HG03159 (cell line): ENCODE data around the gene SEC63.
"Not testable (repeated sequence)": the region's sequence is repeated elsewhere in the genome, so short reads cannot be mapped to it uniquely, and the experiment has no call there.

Experiments
- ATAC-seq: cut with Tn5 transposase; IDR thresholded peaks from one replicate; pipeline ENCODE4 v1.9.1; 2021; ENCODE audit warnings: mild to moderate bottlenecking, moderate library complexity; ENCODE audit not compliant: unreplicated experiment

SEC63 gene

DNA sequence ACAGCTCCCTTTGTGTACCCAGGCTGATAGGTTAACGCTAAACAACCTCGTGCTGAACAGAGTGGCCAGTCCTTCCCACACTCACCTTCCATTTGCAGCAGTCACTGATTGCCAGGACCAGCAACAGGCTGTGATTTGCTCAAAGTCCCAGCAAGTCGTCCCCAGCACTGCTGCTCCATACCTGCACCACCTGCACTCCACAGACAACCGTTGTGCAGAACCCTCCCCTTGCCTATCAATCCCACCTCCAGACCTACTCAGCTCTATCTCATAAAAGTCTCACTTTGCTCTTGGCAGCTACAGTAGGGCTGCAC is 90.7 kb downstream of the SEC63 start:
- no peak for ATAC-seq

DNA sequence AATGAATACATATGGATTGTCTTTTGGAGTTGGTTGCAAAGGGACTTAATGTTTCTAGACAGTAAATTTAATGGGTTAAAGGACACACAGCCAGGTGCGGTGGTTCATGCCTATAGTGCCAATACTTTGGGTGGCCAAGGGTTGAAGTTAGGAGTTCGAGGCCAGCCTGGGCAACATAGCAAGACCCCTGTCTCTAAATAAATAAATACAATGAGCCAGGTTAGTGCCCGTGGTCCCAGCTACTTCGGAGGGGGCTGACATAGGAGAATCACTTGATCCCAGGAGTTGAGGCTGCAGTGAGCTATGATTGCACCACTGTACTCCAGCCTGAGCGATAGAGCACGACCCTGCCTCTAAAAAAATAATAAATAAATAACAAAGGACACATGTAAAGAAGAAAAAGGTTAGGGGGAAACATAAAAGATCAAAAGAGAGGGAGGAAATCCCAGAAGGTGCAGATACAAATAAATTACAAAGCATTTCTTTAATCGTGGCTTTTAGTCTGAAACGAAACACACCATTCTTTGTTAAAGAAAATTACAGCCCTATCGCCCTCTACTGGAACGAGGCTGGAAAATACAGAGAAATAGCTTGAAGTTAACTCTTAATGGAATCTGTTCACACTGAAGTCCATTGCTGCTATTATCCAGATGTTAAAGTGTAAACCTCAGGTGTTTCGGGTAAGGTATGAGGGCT is 91.3 kb downstream of the SEC63 start:
- no peak for ATAC-seq

DNA sequence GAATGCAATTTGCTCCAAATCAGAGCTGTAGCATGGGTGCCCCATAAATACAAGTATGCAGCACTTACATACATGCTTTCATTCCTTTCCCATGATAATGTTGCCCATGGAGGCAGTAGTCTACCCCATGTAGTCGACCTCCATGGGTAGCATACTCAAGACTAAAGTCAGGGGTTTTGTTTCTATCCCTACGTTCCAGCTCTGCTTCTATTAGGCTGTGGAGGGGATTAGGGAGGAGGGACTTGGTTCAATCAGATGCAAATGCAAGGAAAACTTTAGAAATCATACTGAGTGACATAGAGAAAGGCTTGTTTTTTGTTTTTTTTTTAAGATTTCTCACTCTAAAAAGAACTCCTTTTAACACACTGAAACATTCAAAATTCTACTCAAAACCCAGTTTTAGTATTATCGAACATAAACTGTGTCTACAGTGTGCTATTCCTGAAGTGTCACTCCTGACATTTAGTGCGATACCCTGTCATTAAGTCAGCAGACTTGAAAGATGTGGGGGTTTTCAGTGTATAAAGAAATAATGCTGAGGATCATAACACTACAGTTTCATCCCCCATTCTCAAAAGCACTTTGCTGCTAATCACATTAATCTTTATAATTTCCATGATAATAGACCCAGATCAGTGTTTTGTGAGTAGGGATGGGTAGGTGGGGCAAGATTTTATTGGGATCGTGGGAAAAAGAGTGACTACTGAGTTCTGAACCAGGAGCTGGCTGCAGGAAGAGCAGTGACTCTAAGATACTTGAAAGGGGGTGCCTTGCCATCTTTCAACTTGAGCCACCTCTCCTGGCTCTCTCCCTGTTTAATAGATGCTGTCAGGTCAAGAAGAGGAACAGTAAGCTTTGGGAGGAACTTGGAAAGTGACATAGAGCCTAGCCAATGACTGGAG is 93.5 kb downstream of the SEC63 start:
- ATAC-seq: no peak

DNA sequence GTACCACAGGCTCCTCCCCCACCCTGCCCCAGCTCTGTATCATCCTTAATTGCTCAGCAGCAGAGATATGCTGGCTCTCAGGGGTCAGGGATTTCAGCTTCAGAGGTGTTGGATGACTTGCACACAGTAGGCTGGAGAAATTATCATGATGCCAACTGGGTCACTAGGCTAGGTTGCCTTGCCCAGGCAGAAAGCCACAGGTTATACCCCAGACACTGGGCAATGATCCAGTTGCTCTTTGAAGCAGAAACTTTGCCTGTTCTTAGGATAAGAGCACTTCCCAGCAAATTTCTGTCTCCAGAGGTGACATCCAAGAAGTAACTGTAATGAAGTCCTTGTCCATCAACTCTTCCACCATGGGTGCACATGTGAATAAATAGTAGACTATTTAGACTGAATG is 95.6 kb downstream of the SEC63 start:
- ATAC-seq: no peak

DNA sequence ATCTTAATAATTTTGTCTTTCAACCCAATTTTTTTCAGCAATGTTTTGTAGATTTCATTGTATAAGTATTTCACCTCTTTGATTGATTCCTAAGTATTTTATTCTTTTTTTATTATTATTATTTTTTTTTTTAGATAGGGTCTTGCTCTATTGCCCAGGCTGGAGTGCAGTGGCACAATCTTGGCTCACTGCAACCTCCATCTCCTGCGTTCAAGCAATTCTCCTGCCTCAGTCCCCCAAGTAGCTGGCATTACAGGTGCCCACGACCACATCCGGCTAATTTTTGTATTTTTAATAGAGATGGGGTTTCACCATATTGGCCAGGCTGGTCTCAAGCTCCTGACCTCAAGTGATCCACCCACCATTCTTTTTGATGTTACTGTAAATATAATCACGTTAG is 97.0 kb downstream of the SEC63 start:
- not testable (repeated sequence) for ATAC-seq

DNA sequence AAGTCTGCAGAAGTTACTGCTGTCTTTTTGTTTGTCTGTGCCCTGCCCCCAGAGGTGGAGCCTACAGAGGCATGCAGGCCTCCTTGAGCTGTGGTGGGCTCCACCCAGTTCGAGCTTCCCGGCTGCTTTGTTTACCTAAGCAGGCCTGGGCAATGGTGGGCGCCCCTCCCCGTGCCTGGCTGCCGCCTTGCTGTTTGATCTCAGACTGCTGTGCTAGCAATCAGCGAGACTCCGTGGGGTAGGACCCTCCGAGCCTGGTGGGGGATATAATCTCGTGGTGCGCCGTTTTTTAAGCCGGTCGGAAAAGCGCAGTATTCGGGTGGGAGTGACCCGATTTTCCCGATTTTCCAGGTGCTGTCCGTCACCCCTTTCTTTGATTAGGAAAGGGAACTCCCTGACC is 97.9 kb downstream of the SEC63 start:
- ATAC-seq: not testable (repeated sequence)

DNA sequence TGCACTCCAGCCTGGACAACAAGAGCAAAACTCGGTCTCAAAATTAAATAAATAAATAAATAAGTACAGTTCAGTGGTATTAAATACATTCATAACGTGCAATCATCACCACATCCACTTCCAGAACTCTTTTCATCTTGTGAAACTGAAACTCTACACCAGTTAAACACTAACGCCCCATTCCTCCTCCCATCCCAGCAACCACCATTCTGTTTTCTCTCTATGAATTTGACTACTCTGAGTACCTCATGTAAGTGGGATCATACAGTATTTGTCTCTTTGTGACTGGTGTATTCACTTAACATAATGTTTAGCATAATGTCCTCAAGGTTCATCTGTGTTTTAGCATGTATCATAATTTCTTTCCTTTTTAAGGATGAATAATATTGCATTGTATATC is 104.8 kb downstream of the SEC63 start:
- no peak for ATAC-seq

DNA sequence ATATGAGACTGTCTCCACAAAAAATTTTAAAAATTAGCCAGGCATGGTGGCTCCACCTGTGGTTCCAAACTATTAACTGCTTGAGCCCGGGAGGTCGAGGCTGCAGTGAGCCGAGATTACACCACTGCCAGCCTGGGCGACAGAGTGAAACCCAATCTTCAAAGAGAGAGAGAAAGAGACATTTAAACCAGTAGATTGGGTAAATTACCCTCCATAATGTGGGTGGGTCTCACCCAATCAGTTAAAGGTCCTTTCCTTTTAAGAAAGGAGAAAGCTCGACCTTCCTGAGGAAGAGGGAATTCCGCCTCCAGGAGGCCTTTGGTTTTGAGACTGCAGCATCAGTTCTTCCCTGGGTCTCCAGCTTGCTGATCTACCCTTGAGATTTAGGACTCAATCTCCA is 108.7 kb downstream of the SEC63 start:
- ATAC-seq: no peak

DNA sequence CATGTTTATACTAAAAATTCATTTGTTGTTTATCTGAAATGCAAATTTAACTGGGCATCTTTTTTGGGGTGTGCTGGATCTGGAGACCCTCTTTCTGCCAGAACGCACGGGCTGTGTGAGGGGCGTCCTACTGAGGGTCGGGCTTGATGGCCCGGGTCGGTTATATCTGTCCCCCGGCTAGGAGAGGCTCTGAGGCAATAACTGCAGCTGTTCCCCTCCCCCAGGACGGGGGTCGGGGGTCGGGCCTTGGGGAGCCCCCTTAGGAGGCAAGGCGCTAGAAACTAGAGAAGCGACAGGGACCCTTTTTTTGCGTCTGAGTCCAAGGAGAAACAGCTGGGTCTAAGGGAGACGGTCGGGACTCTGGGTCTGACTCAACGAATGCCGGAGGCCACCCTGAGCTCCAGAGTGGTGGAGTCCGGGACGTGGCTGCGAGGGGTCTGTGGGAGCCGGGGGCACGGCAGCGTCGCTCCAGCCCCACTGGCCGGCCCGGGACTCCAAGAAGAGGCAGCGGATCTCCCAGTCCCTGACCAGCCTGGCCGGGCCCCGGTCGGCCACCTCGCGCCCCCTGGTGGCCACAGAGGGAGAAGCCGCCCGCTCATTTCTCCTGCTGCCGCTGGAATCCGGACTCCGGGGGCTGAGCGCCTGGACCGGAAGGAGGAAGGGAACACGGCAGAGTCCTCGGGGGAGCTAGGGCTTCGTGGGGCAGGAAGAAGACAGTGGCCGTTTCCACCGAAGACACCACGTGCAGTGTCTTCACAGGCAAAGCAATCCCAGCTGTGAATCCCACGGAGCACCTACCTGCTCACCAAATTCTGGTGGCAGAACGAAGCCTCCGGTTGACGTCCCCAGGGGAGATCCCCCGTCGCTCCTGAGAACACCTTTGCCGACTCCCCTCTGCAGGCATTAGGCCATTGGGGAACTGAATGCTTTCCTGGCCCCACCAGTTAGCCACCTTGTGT is 109.9 kb downstream of the SEC63 start:
- peak; percentile 66 for ATAC-seq

DNA sequence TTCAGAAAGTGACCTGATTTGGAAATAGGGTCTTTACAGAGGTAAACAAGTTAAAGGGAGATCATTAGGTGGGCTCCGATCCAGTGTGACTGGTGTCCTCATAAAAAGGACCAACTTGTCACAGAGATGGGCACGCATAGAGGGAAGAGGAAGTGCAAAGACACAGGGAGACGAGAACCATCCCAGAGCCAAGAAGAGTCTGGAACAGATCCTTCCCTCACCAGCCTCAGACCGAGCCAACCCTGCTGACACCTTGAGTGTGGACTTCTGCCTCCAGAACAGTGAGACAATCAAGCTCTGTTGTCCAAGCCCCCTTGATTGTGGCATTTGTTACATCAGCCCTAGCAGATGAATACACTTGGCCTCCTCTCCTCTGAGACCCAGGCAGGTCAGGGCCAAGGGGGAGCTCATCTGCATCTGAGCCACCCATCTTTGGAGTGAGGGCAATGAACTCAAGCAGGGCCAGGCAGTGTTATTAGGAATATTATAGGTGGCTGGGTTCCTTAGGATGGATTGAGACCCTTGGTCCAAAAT is 111.7 kb downstream of the SEC63 start:
- ATAC-seq: no peak

DNA sequence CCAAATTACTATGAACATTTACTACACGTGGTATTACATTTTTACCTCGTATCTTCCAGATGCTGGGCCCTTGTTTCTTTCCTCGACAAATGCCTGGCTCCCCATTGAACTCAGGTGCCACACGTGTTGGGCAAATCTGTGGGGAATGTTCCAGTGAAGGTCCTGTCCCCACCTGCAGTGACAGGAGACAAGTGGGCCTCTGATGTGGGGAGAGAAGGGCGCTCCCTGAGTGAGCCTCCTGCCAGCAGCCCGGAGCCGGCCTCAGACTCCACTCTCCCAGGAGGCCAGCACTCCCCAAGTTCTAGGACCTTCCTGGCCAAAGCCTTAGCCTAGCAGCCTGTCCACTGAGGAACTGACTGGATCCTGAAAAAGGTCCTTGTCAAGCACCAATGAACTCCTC is 112.2 kb downstream of the SEC63 start:
- ATAC-seq: no peak

DNA sequence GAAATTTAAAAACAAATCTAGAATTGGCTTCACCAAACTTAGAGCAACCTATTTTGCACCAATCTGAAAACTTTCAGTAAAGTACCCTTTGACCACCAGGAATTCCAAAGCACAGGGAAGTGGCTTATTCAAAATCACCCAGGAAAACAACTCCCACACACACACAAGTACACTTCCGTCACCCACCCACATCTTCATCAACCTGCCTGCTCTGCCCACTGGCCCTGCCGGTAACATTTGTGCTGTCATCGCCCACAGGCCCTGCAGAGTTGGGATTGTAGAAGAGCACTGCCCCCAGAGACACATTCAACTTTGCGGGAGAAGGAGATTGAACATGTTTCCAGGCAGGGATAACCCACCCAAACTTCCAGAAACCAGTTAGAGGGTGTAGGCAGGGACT is 114.6 kb downstream of the SEC63 start:
- no peak for ATAC-seq

DNA sequence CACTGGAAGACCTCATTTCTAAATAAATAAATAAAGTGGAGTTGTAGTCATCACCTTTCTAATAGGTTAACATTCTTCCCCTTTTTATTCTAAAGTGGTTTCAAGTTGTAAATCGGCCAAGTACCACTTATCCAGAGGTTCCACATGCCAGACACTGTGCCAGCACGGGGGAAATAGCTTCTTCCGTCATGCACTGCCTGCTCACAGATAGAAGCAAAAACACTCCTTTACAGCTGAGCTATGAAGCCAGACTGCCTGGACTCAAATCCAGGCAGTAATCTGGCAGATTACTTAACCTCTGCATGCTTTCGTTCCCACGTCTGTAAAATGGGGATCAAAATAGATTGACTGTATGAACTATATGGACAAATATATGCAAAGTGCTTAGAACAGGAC is 116.7 kb downstream of the SEC63 start:
- ATAC-seq: no peak

DNA sequence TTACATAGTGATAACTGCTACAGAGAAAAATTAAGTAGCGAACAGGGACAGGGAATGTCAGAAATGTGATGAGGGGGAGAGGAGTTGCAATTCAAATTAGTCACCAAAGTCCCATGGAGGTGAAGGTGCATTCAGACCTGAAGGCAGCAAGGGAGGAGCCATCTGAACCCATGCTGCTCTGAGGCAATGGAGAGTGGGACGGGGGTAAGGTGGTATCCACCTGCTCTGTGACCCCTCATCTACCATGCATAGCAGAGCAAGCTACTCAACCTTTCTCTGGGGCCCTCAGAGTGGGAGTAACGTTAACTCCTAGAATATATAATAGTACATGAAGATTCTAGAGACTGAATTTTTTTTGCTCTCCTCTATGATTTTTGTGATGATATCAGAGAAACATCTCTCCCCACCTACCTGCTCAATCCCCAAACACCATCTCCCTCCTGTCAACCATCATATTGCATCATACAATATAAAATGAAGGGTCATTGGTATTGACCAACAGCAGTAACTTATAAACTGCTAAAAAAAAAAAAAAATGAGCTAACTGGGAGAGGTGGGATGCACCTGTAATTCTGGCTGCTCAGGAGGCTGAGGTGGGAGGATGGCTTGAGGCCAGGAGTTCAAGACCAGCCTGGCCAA is 117.3 kb downstream of the SEC63 start:
- no peak for ATAC-seq

DNA sequence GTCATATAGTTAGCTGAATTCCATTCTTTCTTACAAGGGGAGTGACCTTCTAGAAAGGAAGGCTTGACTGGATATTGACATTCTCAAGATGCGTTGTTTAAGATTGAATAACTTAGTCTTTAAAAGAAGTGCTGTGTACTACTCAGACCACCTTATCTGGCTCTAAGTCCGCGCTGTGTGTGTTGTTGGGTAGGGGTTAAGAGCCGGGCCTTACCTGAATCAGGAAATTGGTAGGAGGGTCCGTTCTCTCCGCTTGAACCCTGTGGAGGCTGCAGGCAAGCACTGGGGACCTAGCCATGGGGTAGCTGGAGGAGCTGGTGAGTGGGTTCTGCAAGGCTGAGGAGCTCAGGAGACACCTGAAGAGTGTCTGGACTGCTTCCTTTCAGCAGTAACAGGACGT is 124.9 kb downstream of the SEC63 start:
- no peak for ATAC-seq

DNA sequence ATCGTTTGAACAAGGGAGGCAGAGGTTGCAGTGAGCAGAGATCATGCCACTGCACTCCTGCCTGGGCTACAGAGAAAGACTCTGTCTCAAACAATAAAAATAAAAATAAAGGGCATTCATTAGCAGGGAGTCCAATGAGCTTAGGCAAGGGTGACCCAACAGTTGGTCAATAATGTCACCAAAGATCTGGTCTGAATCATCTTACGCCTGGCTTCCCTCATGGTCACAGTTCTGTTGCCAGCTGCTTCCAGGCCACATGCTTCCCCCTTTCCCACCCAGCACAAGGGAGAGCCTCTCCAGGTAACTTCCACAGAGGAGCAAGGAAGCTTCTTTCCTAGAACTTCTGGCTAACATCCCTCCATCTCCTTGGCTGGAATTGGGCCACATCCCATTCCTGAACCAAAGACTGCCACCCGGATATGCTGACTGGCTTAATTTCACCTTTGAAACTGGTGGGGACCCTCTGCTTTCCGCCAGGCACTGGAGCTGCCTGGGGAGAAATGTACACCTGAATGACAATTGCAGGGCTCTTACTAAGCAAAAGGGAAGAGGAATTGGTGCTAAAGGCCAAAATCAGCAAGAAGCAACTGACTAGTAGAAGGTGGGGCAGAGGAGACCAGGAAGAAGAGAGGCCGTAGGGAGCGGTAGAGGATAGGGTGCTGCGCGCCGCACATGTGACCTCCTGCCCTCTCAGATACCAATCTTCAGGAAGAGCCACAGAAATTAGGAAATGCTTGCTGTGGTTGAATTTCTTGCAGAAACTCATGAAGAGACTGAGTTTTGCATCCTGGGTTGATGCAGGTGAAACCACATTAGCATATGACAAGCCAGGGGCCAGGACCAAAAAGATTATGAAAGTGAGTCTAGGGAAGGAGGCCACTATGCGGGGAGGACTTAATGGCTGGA is 125.6 kb downstream of the SEC63 start:
- no peak for ATAC-seq

DNA sequence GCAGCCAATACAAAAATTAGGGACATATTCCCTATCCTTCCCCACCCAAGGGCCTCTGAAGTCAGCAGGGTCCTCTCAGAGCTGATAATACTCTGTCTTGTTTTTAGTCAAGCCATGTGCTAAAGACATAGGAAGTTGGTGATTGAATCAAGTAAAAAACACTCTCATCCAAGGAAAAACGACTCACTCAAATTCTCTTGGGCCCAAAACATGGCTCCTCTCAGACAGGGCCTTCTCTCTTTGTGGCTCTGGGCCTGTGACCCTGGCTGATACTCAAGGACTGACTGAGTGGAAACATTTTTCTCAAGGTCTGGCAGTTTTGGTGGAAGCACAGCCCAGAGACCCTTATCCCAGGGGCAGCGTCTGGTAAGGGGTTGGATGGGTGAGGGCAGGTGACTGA is 127.9 kb downstream of the SEC63 start:
- ATAC-seq: no peak

DNA sequence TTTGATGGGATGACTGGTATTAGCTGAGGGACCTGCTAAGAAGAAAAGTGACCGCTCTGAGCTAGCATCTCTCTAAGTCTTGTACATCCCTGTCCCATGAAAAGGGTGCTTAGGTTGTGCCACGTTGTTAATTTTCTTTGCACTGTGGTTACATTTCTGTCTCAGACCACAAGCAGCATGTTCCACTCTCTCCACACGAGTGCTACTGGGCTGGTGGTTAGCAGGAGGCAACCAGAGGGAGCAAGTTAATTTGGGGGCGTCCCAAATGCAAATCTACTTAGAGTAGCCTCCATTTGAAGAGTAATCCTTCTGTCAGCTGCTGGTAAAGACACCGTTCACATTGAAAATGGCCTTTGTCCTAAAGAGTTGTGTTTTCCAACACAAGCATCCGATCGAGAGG is 130.5 kb downstream of the SEC63 start:
- no peak for ATAC-seq

DNA sequence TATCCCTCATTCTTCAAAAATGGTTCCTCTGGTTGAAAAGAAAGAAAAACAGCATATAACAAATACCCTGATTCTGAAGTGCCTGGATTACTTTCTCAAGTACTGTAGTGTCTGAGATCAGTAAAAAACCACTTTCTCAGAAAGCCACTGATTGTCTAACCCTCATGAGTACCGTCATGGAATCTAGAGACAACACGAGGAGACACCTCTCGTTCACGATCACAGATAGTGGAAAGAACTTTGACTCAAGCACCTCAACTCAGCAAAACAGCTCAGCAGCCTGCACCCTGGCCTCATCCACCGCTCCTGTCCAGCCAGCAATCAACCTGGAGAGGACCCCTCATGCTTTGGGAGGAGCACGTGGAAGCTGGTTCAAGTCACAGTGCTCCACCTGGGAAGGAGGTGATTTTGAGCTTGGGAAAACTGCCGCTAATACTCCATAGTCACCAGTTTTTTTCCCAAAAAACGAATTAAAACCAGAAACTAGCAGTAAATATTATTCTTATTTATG is 134.9 kb downstream of the SEC63 start:
- no peak for ATAC-seq
